KMS-11 (cell line): ENCODE results near the gene MPP7.

ENCODE experiments used
- H2AFZ ChIP-seq: fragments of 200-600 bp; sonication (generic); 2 replicates; pipeline ENCODE4 v1.6.1; 2016; ENCODE audit warnings: antibody characterized with exemption, mixed run types, low read depth
- H3K27ac ChIP-seq: fragments of 200-600 bp; sonication (generic); 2 replicates; pipeline ENCODE4 v1.6.1; 2016; ENCODE audit warnings: mild to moderate bottlenecking, mixed run types
- H3K27me3 ChIP-seq: fragments of 200-600 bp; sonication (generic); 2 replicates; pipeline ENCODE4 v1.6.1; 2017; ENCODE audit warnings: mild to moderate bottlenecking, low read depth, mixed run types, moderate library complexity; ENCODE audit not compliant: insufficient read depth
- H3K36me3 ChIP-seq: fragments of 200-600 bp; sonication (generic); 2 replicates; pipeline ENCODE4 v1.6.1; 2017; ENCODE audit warnings: mild to moderate bottlenecking, mixed run types; ENCODE audit not compliant: insufficient read depth
- H3K4me1 ChIP-seq: fragments of 200-600 bp; sonication (generic); 2 replicates; pipeline ENCODE4 v1.6.1; 2016; ENCODE audit warnings: mild to moderate bottlenecking, low read depth, mixed run types; ENCODE audit not compliant: poor library complexity, severe bottlenecking
- H3K4me2 ChIP-seq: fragments of 200-600 bp; sonication (generic); 2 replicates; pipeline ENCODE4 v1.7.0; 2016; ENCODE audit warnings: mild to moderate bottlenecking, mixed run types
- H3K4me3 ChIP-seq: fragments of 200-600 bp; sonication (generic); IDR thresholded peaks from 2 replicates; pipeline ENCODE4 v1.6.1; 2017; ENCODE audit warnings: low read depth, low read length, mixed read lengths; ENCODE audit not compliant: insufficient read depth
- H3K79me2 ChIP-seq: fragments of 200-600 bp; sonication (generic); 2 replicates; pipeline ENCODE4 v1.6.1; 2016; ENCODE audit warnings: low read depth, mixed run types; ENCODE audit not compliant: insufficient read depth
- H3K9ac ChIP-seq: fragments of 200-600 bp; sonication (generic); 2 replicates; pipeline ENCODE4 v1.6.1; 2016; ENCODE audit warnings: mild to moderate bottlenecking, mixed run types
- H4K20me1 ChIP-seq: fragments of 200-600 bp; sonication (generic); 2 replicates; pipeline ENCODE4 v1.6.1; 2016; ENCODE audit warnings: mild to moderate bottlenecking, mixed run types; ENCODE audit not compliant: insufficient read depth
- TF ChIP-seq, protein P1 (sequence below): fragments of 200-600 bp; sonication (generic); conservative IDR thresholded peaks from 2 replicates; pipeline ENCODE4 v1.6.1; 2017; ENCODE audit warnings: low read depth, mild to moderate bottlenecking, antibody characterized with exemption, low read length, moderate library complexity, mixed read lengths

MPP7 gene

DNA sequence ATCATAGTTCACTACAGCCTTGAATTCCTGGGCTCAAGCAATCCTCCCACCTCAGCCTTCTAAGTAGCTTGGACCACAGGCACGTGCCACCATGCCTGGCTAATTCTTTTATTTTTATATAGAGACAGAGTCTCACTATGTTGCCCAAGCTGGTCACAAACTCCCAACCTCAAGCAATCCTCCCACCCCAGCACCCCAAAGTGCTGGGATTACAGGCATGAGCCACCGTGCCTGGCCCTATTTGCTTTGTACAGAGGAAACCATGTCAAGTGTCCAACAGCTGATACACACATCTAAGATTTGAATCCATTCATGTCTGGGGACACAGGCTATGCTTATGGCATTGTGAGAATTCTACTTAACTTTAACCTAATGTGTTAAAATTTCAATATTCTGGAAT is 29.9 kb upstream of the MPP7 start:
- H3K27ac ChIP-seq: no peak overlapping the region
- H3K79me2 ChIP-seq: no peaks in the 10 kb centered on the region
- TF ChIP-seq, protein P1, sequence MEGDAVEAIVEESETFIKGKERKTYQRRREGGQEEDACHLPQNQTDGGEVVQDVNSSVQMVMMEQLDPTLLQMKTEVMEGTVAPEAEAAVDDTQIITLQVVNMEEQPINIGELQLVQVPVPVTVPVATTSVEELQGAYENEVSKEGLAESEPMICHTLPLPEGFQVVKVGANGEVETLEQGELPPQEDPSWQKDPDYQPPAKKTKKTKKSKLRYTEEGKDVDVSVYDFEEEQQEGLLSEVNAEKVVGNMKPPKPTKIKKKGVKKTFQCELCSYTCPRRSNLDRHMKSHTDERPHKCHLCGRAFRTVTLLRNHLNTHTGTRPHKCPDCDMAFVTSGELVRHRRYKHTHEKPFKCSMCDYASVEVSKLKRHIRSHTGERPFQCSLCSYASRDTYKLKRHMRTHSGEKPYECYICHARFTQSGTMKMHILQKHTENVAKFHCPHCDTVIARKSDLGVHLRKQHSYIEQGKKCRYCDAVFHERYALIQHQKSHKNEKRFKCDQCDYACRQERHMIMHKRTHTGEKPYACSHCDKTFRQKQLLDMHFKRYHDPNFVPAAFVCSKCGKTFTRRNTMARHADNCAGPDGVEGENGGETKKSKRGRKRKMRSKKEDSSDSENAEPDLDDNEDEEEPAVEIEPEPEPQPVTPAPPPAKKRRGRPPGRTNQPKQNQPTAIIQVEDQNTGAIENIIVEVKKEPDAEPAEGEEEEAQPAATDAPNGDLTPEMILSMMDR: no peak
- H3K4me2 ChIP-seq: no peak overlapping the region
- no peaks in the 10 kb centered on the region for H4K20me1 ChIP-seq
- no peak overlapping the region for H3K9ac ChIP-seq
- H3K27me3 ChIP-seq: no peaks in the 10 kb centered on the region
- no peaks in the 10 kb centered on the region for H3K36me3 ChIP-seq
- H2AFZ ChIP-seq: no peak overlapping the region
- H3K4me1 ChIP-seq: peaks cover 27% of the 10 kb centered on the region
- H3K4me3 ChIP-seq: no peak overlapping the region

DNA sequence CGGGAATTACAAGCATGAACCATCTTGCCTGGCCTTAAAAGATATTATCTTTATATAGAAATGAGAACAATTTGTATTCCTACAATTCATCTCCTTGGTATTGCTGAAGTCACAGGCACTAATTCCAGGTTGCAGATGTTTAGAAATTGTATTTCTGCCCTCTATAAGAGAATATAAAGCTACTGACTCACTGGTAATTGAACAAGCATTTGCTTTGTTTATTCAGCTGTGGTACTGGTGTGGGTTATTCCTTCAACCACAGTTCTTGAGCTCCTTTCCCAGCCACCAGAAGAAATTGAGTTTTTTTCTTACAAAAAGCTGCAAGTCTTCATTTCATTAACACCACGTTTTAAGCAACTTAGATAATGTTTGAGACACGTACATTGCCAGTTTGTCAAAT is 29.0 kb upstream of the MPP7 start:
- TF ChIP-seq, protein P1: no peak
- Histone ChIP-seq H3K4me3 (no peak overlapping the region), H3K4me2 (no peak overlapping the region), H2AFZ (no peak overlapping the region), H4K20me1 (no peaks in the 10 kb centered on the region), H3K27ac (no peak overlapping the region), H3K36me3 (no peaks in the 10 kb centered on the region), H3K4me1 (peaks cover 27% of the 10 kb centered on the region), H3K79me2 (no peaks in the 10 kb centered on the region), H3K9ac (no peak overlapping the region), H3K27me3 (no peaks in the 10 kb centered on the region)

DNA sequence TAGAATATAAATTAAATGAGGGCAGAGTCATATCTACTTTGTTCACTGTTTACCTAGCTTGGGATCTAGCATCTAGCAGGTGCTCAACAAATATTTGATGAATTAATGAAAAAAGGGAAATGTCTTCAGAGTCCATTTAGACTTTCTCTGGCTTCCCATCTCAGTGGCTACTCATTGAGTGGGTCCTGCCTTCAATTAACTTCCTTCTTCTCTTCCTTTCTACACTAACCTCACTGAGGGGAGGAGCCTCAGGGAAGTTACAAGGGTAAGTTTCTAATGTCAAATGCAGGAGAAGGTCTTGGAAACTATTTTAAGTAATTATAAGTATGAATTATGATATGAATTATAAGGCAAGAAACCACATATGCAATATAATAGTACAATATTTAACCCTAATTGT is 28.2 kb upstream of the MPP7 start:
- H4K20me1 ChIP-seq: no peaks in the 10 kb centered on the region
- H3K4me3 ChIP-seq: no peak overlapping the region
- no peak overlapping the region for H3K4me2 ChIP-seq
- H3K4me1 ChIP-seq: peaks cover 25% of the 10 kb centered on the region
- no peak overlapping the region for H2AFZ ChIP-seq
- H3K9ac ChIP-seq: no peak overlapping the region
- TF ChIP-seq, protein P1: no peak
- H3K27ac ChIP-seq: no peak overlapping the region
- H3K79me2 ChIP-seq: no peaks in the 10 kb centered on the region
- no peaks in the 10 kb centered on the region for H3K27me3 ChIP-seq
- H3K36me3 ChIP-seq: no peaks in the 10 kb centered on the region

DNA sequence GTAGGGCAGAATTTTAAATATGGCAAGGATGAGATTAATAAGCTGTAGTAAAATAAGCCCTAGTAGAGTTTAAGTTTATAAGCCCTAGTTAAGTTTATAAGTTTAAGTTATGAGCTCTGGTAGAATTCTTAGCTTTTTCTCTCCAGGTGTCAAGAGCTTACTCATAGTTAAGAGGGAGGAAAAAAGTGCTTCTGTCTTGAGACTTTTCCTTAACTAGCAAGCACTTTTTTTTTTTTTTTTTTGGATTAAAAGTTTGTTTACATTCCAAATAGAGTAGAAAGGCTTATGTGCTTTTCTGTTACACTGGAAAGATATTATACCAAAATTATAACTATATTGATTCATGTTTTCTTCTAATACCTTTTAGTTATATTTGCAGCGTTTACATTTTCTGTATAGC is 25.5 kb upstream of the MPP7 start:
- TF ChIP-seq, protein P1: no peak
- H3K4me3 ChIP-seq: no peak overlapping the region
- no peak overlapping the region for H3K4me2 ChIP-seq
- peaks cover 9% of the 10 kb centered on the region for H3K4me1 ChIP-seq
- no peak overlapping the region for H2AFZ ChIP-seq
- no peaks in the 10 kb centered on the region for H3K27me3 ChIP-seq
- no peak overlapping the region for H3K27ac ChIP-seq
- H3K79me2 ChIP-seq: no peaks in the 10 kb centered on the region
- H3K9ac ChIP-seq: no peak overlapping the region
- H4K20me1 ChIP-seq: no peaks in the 10 kb centered on the region
- H3K36me3 ChIP-seq: no peaks in the 10 kb centered on the region

DNA sequence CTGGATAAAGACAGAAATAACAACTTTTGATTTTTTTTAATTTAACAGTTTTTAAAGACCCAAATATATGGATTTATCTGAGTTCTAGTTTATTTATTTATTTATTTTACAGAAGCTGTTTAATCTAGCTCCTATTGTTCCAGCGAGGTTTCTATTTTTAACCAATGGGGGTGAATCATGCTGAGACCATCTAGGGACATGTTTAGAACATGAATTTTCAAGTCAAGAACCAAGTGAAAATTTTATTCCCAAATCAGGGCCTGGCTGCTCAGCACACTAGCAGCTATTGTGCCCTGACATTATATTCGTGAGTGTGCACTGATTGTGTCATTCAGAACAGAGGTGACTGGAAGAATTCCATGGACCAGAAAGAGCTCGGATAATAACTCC is 24.6 kb upstream of the MPP7 start:
- H3K27ac ChIP-seq: no peak overlapping the region
- no peaks in the 10 kb centered on the region for H4K20me1 ChIP-seq
- H3K4me2 ChIP-seq: no peak overlapping the region
- H3K4me1 ChIP-seq: peaks cover 5% of the 10 kb centered on the region
- H3K79me2 ChIP-seq: no peaks in the 10 kb centered on the region
- H3K4me3 ChIP-seq: no peak overlapping the region
- no peaks in the 10 kb centered on the region for H3K27me3 ChIP-seq
- no peak overlapping the region for H3K9ac ChIP-seq
- TF ChIP-seq, protein P1: no peak
- no peaks in the 10 kb centered on the region for H3K36me3 ChIP-seq
- no peak overlapping the region for H2AFZ ChIP-seq
